ENCODE results near the gene GSPT2. TPM values are rescaled to one million over a fixed set of nuclear protein-coding genes. Genes with fewer than 3 reads are reported as not detected.

The GSPT2 gene
- total and polyA plus RNA-seq, 4 donors: 4.1 to 6.2 (median 5.1) TPM

GRCh38 chrX:51776851-51777250, 33.6 kb downstream of the GSPT2 start:
- peaks cover 0 to 7% (median 0%) of the 10 kb centered on the region in 4 donors for H3K27me3 ChIP-seq (ENCODE audit: control insufficient read depth in 4 of 4, insufficient read depth in 4 of 4, low read length in 3 of 4)
- DNase-seq (ENCODE audit: low spot score): no peak
- WGBS: 28% methylated on average over 3 of the region's 3 CpGs
- H3K4me3 ChIP-seq (ENCODE audit: low read depth in 1 of 3, low read length in 3 of 3): no peak overlapping the region
- H3K27ac ChIP-seq (ENCODE audit: low read depth in 1 of 2, low read length in 2 of 2): no peak overlapping the region
- no peaks in the 10 kb centered on the region for H3K4me1 ChIP-seq (ENCODE audit: control insufficient read depth in 4 of 4, insufficient read depth in 4 of 4, low read length in 3 of 4)
- H3K9ac ChIP-seq (ENCODE audit: low read depth in 1 of 2, low read length in 2 of 2): no peak overlapping the region
- no peaks in the 10 kb centered on the region for H3K36me3 ChIP-seq (ENCODE audit: control insufficient read depth in 4 of 4, insufficient read depth in 3 of 4, low read depth in 1 of 4, low read length in 3 of 4)
- TF ChIP-seq MAX (IDR thresholded peaks at IDR 0.05) (no peak), CTCF (IDR thresholded peaks at IDR 0.05; ENCODE audit: low read depth, low read length, missing input control) (no peak), REST (IDR thresholded peaks at IDR 0.05) (no peak), JUND (IDR thresholded peaks at IDR 0.05) (no peak), GABPA (IDR thresholded peaks at IDR 0.05 in 1 of 2, conservative IDR thresholded peaks at IDR 0.05 in 1 of 2) (no peak), TAF1 (conservative IDR thresholded peaks at IDR 0.05) (no peak)
- H3K9me3 ChIP-seq (ENCODE audit: control insufficient read depth in 4 of 4, low read length in 3 of 4): no peaks in the 10 kb centered on the region

GRCh38 chrX:51779306-51779705, 36.1 kb downstream of the GSPT2 start:
- no peak overlapping the region for H3K4me3 ChIP-seq (ENCODE audit: low read depth in 1 of 3, low read length in 3 of 3)
- no peak for DNase-seq (ENCODE audit: low spot score)
- TF ChIP-seq NR2F2 (IDR thresholded peaks at IDR 0.05): no peak
- no peak for TF ChIP-seq YY1 (IDR thresholded peaks at IDR 0.05)
- no peak for TF ChIP-seq MAX (IDR thresholded peaks at IDR 0.05)
- no peak for TF ChIP-seq CTCF (IDR thresholded peaks at IDR 0.05; ENCODE audit: low read depth, low read length, missing input control)
- no peak for TF ChIP-seq HNF4A (conservative IDR thresholded peaks at IDR 0.05)
- TF ChIP-seq GABPA (IDR thresholded peaks at IDR 0.05 in 1 of 2, conservative IDR thresholded peaks at IDR 0.05 in 1 of 2): no peak
- no peak for TF ChIP-seq HNF4G (IDR thresholded peaks at IDR 0.05)
- no peak for TF ChIP-seq FOXA2 (IDR thresholded peaks at IDR 0.05)

More at GRCh38 chrX:51779306-51779705, 36.1 kb downstream of the GSPT2 start:
- no peak overlapping the region for H3K27ac ChIP-seq (ENCODE audit: low read depth in 1 of 2, low read length in 2 of 2)
- H3K4me1 ChIP-seq (ENCODE audit: control insufficient read depth in 4 of 4, insufficient read depth in 4 of 4, low read length in 3 of 4): no peaks in the 10 kb centered on the region
- no peaks in the 10 kb centered on the region for H3K36me3 ChIP-seq (ENCODE audit: control insufficient read depth in 4 of 4, insufficient read depth in 3 of 4, low read depth in 1 of 4, low read length in 3 of 4)
- no peaks in the 10 kb centered on the region for H3K9me3 ChIP-seq (ENCODE audit: control insufficient read depth in 4 of 4, low read length in 3 of 4)
- peaks cover 0 to 3% (median 0%) of the 10 kb centered on the region in 4 donors for H3K27me3 ChIP-seq (ENCODE audit: control insufficient read depth in 4 of 4, insufficient read depth in 4 of 4, low read length in 3 of 4)
- H3K9ac ChIP-seq (ENCODE audit: low read depth in 1 of 2, low read length in 2 of 2): no peak overlapping the region
- 77% methylated on average over 3 of the region's 3 CpGs for WGBS

Data from liver (tissue), 9 donors.